Muscle of leg (tissue), 11 donors: ENCODE data around the gene TGFB2. TPM values are rescaled to one million over a fixed set of nuclear protein-coding genes. Genes with fewer than 3 reads are reported as not detected.

ENCODE experiments used
- DNase-seq: peaks from one replicate; pipeline ENCODE4 v3.0.0; 2013
- H3K27ac ChIP-seq: one replicate; pipeline ENCODE4 v1.5.1; 2013; ENCODE audit warnings: mild to moderate bottlenecking, low read length, control low read depth
- H3K27me3 ChIP-seq: one replicate; pipeline ENCODE4 v1.6.1; 2013; ENCODE audit warnings: low read length; ENCODE audit not compliant: control insufficient read depth, insufficient read depth
- H3K36me3 ChIP-seq: one replicate; pipeline ENCODE4 v1.6.1; 2013; ENCODE audit warnings: low read length; ENCODE audit not compliant: control insufficient read depth, insufficient read depth
- H3K4me1 ChIP-seq: one replicate; pipeline ENCODE4 v1.6.1; 2013; ENCODE audit warnings: low read length; ENCODE audit not compliant: control insufficient read depth, insufficient read depth
- H3K4me3 ChIP-seq: one replicate; pipeline ENCODE4 v1.5.1; 2013; ENCODE audit warnings: low read length, control low read depth
- H3K9me3 ChIP-seq: replicated peaks from 2 replicates; pipeline ENCODE4 v1.6.1; 2013; ENCODE audit warnings: low read depth, low read length; ENCODE audit not compliant: control insufficient read depth
- WGBS: methylation state at CpG from one replicate; pipeline ENCODE4 v1.1.5; 2013; ENCODE audit warnings: missing lambda C conversion rate; ENCODE audit not compliant: insufficient coverage; 5-methylcytosine and 5-hydroxymethylcytosine counted together
- polyA plus RNA-seq, 8 donors: library from polyadenylated mRNA; unstranded; fragments of 120-200 nt; gene quantifications; one replicate each; pipeline versions ENCODE4 v1.2.1 to v1.2.3, GENCODE V29; 2013; ENCODE audit warnings: inconsistent platforms in 1 of 8, low replicate concordance in 1 of 8; ENCODE audit not compliant: insufficient read length in 8 of 8, insufficient read depth in 1 of 8
- total RNA-seq: library from RNA; stranded (reverse); fragments of 120-200 nt; gene quantifications from one replicate; pipeline ENCODE4 v1.2.4, GENCODE V29; 2013

Gene TGFB2
- total and polyA plus RNA-seq, 9 donors = 37.2 to 69.2 (median 50.7) TPM

- Histone ChIP-seq H3K4me3 (no peak overlapping the region), H3K27ac (no peak overlapping the region), H3K9me3 (no peaks in the 10 kb centered on the region), H3K4me1 (no peaks in the 10 kb centered on the region), H3K36me3 (peaks cover 21% of the 10 kb centered on the region), H3K27me3 (no peaks in the 10 kb centered on the region)
- WGBS = 96% methylated on average over 18 of the region's 20 CpGs
- no peak for DNase-seq
Measured at GRCh38 chr1:218324226-218324580, 20.9 kb upstream of the TGFB2 start.

- DNase-seq = no peak
- WGBS = 85% methylated on average over 3 of the region's 3 CpGs
- Histone ChIP-seq H3K36me3 (peaks cover 8% of the 10 kb centered on the region), H3K27me3 (no peaks in the 10 kb centered on the region), H3K9me3 (no peaks in the 10 kb centered on the region), H3K27ac (no peak overlapping the region), H3K4me1 (no peaks in the 10 kb centered on the region), H3K4me3 (no peak overlapping the region)
Measured at GRCh38 chr1:218328769-218329168, 16.4 kb upstream of the TGFB2 start.

GRCh38 chr1:218330043-218330623, 15.0 kb upstream of the TGFB2 start:
- Histone ChIP-seq H3K9me3 (no peaks in the 10 kb centered on the region), H3K27me3 (no peaks in the 10 kb centered on the region), H3K36me3 (peaks cover 2% of the 10 kb centered on the region), H3K4me1 (no peaks in the 10 kb centered on the region), H3K27ac (no peak overlapping the region), H3K4me3 (no peak overlapping the region)
- DNase-seq = peak; percentile 68
- WGBS = no CpG with 5 or more reads among the region's 4 CpGs

GRCh38 chr1:218332416-218332815, 12.7 kb upstream of the TGFB2 start:
- Histone ChIP-seq H3K4me1 (peaks cover 3% of the 10 kb centered on the region), H3K9me3 (no peaks in the 10 kb centered on the region), H3K27ac (no peak overlapping the region), H3K36me3 (peaks cover 2% of the 10 kb centered on the region), H3K4me3 (no peak overlapping the region), H3K27me3 (no peaks in the 10 kb centered on the region)
- no peak for DNase-seq

GRCh38 chr1:218336328-218336727, 8.8 kb upstream of the TGFB2 start:
- Histone ChIP-seq H3K27ac (peak overlapping the region; percentile 73), H3K27me3 (no peaks in the 10 kb centered on the region), H3K4me1 (peaks cover 3% of the 10 kb centered on the region), H3K9me3 (no peaks in the 10 kb centered on the region), H3K36me3 (no peaks in the 10 kb centered on the region), H3K4me3 (no peak overlapping the region)
- peak; percentile 76 for DNase-seq
- WGBS = 100% methylated on average over 1 of the region's 2 CpGs

- H3K27me3 ChIP-seq = no peaks in the 10 kb centered on the region
- peaks cover 3% of the 10 kb centered on the region for H3K4me1 ChIP-seq
- H3K36me3 ChIP-seq = no peaks in the 10 kb centered on the region
- no peaks in the 10 kb centered on the region for H3K9me3 ChIP-seq
- peak; percentile 72 for DNase-seq
- H3K27ac ChIP-seq = no peak overlapping the region
- no CpG with 5 or more reads among the region's 1 CpG for WGBS
- H3K4me3 ChIP-seq = no peak overlapping the region
Measured at GRCh38 chr1:218339267-218339831, 5.8 kb upstream of the TGFB2 start.

GRCh38 chr1:218341325-218341724, 3.8 kb upstream of the TGFB2 start:
- Histone ChIP-seq H3K27ac (no peak overlapping the region), H3K4me1 (peaks cover 4% of the 10 kb centered on the region), H3K36me3 (no peaks in the 10 kb centered on the region), H3K9me3 (no peaks in the 10 kb centered on the region), H3K4me3 (no peak overlapping the region), H3K27me3 (no peaks in the 10 kb centered on the region)
- no CpG with 5 or more reads among the region's 1 CpG for WGBS
- no peak for DNase-seq

GRCh38 chr1:218342091-218342490, 3.0 kb upstream of the TGFB2 start:
- Histone ChIP-seq H3K36me3 (no peaks in the 10 kb centered on the region), H3K4me3 (no peak overlapping the region), H3K4me1 (peaks cover 4% of the 10 kb centered on the region), H3K27ac (no peak overlapping the region), H3K27me3 (no peaks in the 10 kb centered on the region), H3K9me3 (no peaks in the 10 kb centered on the region)
- no peak for DNase-seq
- no CpG with 5 or more reads among the region's 4 CpGs for WGBS

- peak; percentile 90 for DNase-seq
- Histone ChIP-seq H3K9me3 (no peaks in the 10 kb centered on the region), H3K27ac (peak overlapping the region; percentile 99), H3K4me1 (peaks cover 8% of the 10 kb centered on the region), H3K4me3 (peak overlapping the region; percentile 83), H3K36me3 (no peaks in the 10 kb centered on the region), H3K27me3 (no peaks in the 10 kb centered on the region)
- under 1% methylated on average over 62 of the region's 64 CpGs for WGBS
Measured at GRCh38 chr1:218345673-218346390, 696 bp downstream of the TGFB2 start.

GRCh38 chr1:218346391-218347204, 1.5 kb downstream of the TGFB2 start:
- WGBS = under 1% methylated on average over 35 of the region's 39 CpGs
- Histone ChIP-seq H3K36me3 (no peaks in the 10 kb centered on the region), H3K4me3 (peak overlapping the region; percentile 83), H3K4me1 (peaks cover 10% of the 10 kb centered on the region), H3K27ac (peak overlapping the region; percentile 99), H3K27me3 (no peaks in the 10 kb centered on the region), H3K9me3 (no peaks in the 10 kb centered on the region)
- DNase-seq = peak; percentile 76
